Effector CD8-positive, alpha-beta T cell (primary cell): ENCODE measurements around the gene PAGR1.
"Not testable (repeated sequence)": the region's sequence is repeated elsewhere in the genome, so short reads cannot be mapped to it uniquely, and the experiment has no call there.

Experiments
- DNase-seq: peaks from one replicate; lab custom pipeline; 2025; lab: John Stamatoyannopoulos, UW

Gene PAGR1

DNA sequence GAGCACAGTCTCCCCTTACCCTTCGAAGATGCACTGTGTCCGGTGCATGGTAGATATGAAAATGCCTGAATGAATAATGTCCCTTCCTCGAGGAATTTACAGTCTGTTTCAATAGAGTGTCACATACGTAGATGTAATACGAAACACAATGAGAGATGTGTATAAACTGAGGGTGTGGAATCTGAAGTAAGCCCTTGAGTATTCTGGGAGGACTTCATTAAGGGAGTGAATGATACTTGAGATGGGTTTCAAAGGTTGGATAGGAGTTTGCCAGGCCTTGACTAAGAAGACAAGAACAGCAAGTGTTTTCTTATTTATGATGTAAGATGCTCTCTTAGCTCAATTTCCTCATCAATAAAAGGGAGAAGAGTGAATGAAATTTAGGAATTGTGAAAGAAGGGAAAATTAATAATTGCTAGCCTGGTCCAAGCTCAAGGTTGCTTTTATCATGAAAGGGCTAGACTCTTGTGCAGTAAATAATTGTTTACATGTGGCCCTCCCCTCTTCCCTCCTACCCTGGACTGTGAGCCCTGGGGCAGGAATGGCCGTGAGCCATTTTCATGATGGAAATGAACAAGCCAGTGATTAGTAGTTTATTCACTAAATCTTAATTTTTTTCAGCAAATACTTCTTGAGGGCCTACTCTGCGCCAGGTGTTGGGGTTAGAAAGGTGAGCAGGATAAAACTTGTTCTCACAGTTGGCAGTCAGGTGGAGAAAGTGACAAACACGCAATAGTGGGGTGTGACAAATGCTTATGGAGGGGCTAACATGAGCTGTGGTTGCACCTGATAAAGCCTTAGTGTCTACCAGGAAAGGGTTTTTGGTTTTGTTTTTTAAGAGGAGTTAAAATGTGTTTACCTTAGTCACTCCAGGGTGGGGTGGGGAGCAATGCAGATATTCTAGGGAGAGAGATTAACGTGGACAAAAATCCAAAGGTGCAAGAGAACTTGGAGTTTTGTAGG, 23.8 kb upstream of the PAGR1 start:
- no peak for DNase-seq

DNA sequence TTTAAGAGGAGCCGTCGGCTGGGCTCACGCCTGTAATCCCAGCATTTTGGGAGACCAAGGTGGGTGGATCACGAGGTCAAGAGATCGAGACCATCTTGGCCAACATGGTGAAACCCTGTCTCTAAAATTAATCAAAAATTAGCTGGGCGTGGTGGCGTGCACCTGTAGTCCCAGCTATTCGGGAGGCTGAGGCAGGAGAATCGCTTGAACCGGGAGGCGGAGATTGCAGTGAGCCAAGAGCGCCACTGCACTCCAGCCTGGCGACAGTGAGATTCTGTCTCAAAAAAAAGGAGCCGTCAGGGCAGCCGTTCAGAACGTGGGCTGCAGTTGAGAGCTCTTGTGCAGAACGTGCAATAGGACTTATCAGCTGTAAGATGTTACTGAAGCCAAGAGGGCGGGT, 22.8 kb upstream of the PAGR1 start:
- DNase-seq = not testable (repeated sequence)

DNA sequence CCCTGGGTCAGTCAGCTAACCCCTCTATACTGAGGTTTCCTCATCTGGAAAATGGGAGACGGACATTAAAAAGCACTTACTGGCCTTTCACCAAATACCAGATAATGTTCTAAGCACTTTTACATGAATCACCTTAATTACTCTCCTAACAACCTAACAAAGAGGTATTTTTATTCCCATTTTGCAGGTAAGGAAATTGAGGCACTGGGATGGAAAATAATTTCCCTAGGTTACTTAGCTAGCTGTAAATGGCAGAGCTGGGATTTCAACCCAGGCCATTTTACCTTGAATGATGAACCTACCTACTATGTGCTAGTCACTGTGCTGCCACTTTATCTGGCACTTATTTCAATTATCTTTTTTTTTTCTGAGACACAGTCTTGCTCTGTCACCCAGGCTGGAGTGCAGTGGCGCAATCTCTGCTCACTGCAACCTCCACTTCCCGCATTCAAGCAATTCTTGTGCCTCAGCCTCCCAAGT, 21.7 kb upstream of the PAGR1 start:
- no peak for DNase-seq

DNA sequence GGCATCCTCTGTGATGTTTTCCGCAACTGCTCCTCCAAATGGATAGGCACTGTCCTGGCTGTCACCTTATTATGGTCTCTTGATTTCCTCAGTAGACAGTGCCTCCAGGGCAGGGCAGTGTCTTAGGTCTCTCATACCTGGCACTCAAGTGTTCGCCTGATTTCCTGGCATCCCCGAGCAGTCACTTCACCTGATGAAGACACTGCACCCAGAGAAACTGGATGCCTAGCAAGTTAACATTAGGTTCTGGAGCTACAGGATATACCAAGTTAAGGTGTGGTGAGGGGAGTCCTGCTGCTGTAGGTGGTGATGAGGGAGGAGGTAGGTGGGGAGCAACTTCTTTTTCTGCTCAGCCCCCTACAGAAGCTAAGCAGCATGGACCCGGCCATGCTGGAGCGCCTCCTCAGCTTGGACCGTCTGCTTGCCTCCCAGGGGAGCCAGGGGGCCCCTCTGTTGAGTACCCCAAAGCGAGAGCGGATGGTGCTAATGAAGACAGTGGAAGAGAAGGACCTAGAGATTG, 13.5 kb upstream of the PAGR1 start:
- no peak for DNase-seq

DNA sequence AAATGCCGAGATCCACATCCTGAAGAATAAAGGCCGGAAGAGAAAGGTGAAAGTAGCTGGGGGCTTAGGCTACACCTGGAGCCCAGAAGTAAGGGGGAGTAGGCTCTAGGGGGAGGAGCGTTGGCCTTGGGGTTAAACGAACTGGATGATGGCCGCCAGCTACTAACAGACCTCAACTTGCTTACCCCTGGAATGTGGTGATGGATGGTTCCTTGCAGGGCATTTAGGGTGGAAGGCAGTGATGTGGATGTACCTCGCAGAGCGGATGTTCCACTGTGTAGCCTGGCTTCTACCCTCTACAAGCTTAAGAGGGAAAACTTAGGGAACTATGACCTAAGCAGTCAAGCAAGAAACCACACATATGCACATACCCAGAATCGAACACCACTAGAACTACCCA, 11.9 kb upstream of the PAGR1 start:
- no peak for DNase-seq

DNA sequence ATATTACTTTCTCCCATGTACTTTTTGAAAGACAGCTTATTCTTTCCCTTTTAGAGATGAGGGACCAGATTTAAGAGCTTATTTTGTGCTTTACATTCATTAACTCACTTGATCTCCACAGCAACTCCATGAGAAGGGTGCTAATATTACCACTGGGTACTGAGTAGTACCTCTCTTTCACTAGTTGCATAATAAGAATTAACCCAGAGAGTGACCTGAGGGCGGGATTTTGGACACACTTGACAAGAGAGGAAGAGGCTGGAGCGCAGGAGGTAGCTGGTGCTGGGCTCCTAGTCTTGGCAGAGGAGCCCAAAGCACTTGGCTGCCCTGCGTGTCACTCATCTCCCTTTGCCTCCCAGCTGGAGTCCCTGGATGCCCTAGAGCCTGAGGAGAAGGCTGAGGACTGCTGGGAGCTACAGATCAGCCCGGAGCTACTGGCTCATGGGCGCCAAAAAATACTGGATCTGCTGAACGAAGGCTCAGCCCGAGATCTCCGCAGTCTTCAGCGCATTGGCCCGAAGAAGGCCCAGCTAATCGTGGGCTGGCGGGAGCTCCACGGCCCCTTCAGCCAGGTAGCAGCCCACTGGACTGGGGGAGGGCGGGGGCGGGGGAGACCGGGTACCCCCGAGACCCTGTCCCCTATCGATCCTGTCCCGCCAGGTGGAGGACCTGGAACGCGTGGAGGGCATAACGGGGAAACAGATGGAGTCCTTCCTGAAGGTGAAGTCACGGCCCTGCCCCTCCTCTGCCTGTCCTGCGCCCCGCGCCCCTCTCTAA, 11.3 kb upstream of the PAGR1 start:
- no peak for DNase-seq

DNA sequence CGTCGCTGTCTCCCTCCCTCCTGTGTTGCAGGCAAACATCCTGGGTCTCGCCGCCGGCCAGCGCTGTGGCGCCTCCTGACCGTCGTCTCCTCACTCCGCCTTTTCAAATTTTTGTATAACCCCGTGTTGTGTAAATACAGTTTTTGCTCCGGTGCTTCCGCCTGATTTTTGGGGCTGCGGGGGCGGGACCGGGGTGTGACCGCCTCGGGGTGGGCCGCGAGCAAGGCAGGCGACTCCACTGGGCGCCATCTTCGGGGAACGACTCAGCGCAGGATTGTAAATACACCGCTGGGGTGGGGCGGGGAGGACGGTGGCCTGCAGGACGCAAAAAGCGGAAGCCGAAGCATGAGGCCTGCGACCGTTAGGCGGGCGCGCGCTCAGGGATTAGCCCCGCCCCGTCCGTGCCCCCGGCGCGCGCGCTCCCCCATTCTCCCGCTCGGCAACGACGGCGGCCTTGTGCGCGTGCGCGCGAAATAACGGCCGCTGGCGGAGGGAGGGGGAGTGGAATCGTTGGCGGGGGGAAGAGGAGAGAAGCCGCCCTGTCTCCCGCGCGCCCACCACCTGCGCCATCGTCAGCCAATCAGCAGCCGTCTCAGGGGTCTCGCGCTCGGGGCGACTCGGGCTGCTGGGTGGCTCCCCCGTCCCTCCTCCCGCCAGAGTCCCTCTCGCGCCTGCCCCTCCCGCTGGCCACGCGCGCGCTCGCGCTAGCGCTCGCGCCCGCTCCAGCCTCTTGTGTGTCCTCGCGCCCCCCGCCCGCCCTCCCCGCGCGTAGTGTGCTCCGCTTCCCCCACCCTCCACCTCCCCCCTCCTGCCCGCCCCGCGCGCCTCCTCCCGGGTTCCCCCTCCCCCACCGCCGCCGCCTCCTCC, 10.5 kb upstream of the PAGR1 start:
- DNase-seq = peak; percentile 96

DNA sequence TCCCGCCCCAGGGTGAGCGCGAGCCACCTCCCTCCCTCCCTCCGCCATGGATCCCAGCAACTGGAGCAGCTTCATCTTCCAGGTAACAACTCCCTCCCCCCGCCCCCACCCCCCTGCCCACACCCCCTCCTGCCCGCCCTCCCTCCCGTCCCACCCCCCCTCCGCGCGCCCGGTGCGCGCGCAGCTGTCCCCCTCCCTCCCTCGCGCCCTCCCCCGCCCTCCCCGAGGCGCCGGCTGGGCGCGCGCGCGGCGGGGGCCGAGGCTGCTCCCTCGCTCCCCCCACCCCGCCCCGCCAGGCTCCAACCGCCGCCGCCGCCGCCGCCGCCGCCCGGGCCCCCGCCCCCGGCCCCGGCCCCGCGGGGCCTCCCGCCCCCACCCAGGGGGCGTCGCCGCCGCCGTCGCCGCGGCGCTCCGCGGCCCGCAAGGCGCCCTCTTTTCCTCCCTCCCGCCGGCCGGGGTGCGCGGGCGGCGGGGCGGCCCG, 9.8 kb upstream of the PAGR1 start, which contains the start of gene MAZ:
Gene MAZ, plus strand, starts transcription at position 431 of the 481 bp plus-strand sequence. CDS start 173 bp downstream, outside the sequence.
- no peak for DNase-seq

DNA sequence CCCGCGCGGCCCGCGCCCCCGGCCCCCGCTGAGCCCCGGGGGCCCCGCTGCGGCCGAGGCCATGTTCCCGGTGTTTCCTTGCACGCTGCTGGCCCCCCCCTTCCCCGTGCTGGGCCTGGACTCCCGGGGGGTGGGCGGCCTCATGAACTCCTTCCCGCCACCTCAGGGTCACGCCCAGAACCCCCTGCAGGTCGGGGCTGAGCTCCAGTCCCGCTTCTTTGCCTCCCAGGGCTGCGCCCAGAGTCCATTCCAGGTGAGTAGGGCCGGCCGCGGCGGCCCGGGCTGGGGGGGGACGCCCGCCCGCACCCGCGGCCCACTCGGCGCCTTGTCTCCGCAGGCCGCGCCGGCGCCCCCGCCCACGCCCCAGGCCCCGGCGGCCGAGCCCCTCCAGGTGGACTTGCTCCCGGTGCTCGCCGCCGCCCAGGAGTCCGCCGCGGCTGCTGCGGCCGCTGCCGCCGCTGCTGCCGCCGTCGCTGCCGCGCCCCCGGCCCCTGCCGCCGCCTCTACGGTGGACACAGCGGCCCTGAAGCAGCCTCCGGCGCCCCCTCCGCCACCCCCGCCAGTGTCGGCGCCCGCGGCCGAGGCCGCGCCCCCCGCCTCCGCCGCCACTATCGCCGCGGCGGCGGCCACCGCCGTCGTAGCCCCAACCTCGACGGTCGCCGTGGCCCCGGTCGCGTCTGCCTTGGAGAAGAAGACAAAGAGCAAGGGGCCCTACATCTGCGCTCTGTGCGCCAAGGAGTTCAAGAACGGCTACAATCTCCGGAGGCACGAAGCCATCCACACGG, 9.1 kb upstream of the PAGR1 start:
- peak; percentile 30 for DNase-seq

DNA sequence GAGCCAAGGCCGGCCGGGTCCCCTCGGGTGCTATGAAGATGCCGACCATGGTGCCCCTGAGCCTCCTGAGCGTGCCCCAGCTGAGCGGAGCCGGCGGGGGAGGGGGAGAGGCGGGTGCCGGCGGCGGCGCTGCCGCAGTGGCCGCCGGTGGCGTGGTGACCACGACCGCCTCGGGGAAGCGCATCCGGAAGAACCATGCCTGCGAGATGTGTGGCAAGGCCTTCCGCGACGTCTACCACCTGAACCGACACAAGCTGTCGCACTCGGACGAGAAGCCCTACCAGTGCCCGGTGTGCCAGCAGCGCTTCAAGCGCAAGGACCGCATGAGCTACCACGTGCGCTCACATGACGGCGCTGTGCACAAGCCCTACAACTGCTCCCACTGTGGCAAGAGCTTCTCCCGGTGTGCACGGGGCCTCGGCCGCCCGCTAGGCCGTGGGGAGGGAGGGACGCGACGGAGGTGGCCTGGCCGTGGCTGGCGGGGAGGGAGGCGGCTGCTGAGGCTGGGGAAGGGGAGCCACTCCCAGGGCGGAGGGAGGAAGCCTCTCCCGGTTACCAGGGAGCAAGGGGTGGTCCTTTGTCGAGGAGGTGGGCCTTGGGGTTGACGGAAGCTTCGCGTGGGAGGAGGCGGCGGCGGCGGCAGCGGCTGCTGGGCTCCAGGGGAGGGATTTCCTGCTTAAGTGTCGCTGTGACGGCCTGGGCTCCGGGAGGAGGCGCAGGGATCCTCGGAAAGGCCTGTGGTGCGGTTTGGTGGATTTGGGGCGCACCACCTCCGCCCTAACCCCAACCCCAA, 8.3 kb upstream of the PAGR1 start:
- DNase-seq = peak; percentile 78

DNA sequence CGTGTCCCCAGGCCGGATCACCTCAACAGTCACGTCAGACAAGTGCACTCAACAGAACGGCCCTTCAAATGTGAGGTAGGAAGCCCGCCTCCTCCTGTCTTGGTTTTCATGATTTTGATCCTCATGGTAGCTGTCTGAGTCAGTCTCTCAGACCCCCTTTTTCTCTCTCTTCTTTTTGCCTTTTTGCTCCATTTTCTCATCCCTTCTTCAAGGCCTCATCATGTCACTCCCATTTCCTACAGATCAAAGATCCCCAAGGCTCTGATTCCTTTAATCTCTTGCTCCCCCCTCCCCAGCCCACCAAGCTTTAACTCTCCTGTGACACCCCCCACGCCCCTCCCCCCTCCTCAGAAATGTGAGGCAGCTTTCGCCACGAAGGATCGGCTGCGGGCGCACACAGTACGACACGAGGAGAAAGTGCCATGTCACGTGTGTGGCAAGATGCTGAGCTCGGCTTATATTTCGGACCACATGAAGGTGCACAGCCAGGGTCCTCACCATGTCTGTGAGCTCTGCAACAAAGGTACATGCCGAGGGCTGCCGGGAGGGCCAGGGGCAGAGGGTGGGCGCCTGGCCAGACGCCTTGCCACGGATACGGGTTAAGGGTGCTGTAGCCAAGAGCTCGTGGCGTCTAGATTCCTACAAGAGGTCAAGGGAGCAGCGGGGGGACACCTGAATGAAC, 7.6 kb upstream of the PAGR1 start:
- peak; percentile 21 for DNase-seq

DNA sequence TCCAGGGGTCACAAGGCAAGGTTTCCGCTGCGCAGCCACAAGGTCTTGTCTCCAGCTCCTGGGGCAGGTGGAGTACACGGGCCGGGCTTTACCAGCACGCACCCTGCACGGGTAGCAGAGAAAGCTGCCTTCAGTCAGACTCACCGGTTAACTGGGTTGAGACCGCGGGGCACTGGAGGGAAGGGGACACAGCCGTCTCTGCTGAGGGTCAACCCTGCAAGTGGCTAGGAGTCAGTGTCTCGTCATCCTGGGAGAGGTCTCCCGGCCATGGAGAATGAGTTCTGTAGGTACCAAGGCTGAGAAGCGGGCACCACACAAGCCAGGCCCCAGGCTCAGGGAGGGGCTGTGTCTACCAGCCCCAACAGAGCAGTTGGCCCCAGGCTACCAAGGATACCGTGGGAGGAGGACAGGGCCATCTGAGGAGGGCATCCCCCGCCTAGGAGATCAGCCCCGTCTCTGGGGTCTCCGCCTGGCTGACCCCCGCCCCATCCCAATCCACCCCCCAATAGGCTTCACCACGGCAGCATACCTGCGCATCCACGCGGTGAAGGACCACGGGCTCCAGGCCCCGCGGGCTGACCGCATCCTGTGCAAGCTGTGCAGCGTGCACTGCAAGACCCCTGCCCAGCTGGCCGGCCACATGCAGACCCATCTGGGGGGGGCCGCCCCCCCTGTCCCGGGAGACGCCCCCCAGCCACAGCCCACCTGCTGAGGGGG, 6.8 kb upstream of the PAGR1 start:
- no peak for DNase-seq

DNA sequence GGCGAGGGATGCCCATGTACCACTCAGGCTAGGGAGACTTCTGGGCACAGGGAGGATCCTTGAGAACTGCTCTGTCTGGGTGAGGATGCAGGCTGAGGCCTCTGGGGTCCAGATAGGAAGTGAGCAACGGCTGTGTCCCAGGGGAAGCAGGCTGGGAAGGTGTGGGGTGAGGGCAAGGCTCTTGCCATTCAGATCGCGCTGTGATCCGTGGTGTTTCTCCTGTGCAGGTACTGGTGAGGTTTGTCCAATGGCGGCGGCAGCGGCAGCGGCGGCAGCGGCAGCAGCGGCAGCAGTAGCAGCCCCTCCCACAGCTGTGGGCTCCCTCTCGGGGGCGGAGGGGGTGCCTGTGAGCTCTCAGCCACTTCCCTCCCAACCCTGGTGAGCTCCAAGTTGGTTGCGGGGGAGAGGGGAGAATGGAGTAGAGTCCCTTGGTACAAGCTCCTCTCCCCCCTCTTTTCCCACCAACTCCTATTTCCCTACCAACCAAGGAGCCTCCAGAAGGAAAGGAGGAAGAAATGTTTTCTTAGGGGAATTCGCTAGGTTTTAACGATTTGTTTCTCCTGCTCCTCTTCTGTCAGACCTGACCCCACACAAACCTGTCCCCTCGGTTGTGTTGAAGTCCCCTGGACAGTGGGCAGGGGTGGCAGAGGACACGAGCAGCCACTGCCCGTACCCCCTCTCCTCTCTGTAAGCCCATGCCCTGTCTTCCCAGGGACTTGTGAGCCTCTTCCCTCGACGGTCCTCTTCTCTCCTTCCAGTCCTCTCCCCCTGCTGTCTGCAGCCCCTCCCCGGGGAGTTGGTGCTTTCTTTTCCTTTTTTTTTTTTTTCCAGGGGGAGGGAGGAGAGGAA, 5.9 kb upstream of the PAGR1 start:
- peak; percentile 34 for DNase-seq

DNA sequence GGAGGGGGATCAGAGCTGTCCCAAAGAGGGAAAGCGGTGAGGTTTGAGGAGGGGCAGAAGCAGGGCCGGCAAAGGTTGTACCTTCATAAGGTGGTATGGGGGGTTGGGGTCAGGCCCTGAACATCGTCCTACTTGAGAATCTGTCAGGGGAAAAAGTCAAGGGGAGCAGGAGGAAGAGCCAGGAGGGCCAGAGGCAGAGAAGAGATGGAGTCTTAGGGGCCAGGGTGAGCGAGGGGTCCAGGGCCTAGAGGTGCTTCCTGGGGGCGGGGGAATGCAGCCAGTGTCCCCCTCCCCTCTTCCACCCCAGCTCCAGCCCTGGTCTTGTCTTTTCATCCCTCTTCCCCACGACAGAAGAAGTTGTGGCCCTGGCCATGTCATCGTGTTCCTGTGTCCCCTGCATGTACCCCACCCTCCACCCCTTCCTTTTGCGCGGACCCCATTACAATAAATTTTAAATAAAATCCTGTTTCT, 5.2 kb upstream of the PAGR1 start:
- DNase-seq = no peak

DNA sequence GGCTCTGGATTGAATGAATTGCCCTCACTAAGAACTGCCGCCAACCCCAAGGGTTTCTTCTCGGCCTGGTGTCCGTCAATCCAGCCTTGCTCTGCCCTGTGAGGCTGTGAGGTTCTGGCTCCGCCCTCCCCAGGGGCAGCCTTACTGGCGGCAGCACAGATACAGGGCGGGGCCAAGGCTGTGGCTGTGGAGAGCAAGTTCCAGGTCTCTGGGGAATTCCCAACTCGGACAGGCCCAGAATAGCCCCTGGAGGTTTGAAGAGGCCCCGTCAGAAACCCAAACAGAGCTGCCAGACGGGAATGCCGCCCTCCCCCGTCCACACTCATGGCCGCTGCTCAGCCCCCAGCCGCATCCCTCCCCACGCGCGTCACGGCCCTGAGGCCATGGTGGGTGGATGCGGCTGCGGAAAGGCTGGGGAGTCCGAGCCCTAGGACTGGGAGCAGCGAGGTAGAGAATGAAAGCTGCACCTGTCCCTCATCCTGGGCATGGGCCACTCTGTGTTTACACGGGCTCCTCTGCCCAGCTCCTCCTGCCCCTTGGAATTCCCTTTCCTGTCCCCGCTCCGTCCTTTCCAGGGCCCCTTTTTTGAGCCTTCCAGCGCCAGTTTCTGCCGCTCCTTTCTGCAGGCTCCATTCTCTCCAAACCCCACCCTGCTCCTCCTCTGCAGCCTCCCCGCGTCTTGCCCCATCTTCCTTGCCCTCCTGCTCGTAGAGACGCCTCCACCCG, 4.6 kb upstream of the PAGR1 start:
- peak; percentile 46 for DNase-seq

DNA sequence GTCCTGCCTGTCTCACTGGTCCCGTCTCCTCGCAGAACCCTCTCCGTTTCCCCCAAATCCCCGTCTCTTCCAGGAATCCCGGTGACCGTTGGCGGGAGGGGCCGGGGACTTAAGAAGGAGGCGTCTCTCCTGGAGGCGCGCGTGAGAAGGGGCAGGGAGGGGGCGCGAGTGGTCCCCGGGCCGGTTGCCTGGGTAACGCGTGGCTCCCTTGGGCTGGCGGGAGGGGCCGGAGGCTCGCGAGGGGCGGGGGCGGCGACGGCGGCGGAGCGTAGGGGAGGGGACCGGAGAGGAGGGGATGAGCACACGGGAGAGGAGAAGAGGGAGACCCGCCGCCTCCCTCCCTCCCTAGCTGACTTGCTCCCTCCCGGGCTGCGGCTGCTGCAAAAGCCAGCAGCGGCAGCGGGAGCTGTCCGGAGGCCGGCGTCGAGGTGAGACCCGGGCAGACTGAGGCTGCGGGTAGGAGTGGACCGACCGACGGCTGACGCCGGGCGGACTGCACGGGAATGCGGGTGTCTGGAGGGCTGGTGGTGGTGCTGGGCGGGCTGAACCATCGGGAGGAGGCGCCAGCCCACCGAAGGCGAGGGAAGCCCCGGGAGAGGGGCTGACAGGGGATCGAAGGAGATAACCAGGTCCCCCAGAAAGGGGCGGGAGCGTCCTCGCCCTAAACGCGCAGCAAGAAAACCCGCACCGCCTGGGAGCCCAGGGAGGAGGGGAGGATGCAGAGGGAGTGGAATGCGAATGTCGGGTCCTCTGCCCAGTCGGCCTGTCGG, 3.9 kb upstream of the PAGR1 start, which contains the start of gene PRRT2:
Gene PRRT2, plus strand, starts transcription at position 298 of the 770 bp plus-strand sequence. CDS start 862 bp downstream, outside the sequence.
- DNase-seq = peak; percentile 36
